Choroid plexus epithelial cell (primary cell): Measurements from ENCODE around the gene HSPB8.

Experiments used
- DNase-seq: peaks from one replicate; pipeline ENCODE4 v3.0.0-alpha.2; 2010; ENCODE audit warnings: low read depth
- H3K4me3 ChIP-seq: 2 replicates; pipeline ENCODE4 v1.5.1; 2011; ENCODE audit warnings: low read depth, mild to moderate bottlenecking, control low read depth, low read length, moderate library complexity
- TF ChIP-seq, protein P1 (sequence below): conservative IDR thresholded peaks from 2 replicates; pipeline ENCODE4 v1.5.1; 2011; ENCODE audit warnings: low read depth, mild to moderate bottlenecking, control low read depth, inconsistent platforms, low read length, moderate library complexity

The HSPB8 gene

DNA sequence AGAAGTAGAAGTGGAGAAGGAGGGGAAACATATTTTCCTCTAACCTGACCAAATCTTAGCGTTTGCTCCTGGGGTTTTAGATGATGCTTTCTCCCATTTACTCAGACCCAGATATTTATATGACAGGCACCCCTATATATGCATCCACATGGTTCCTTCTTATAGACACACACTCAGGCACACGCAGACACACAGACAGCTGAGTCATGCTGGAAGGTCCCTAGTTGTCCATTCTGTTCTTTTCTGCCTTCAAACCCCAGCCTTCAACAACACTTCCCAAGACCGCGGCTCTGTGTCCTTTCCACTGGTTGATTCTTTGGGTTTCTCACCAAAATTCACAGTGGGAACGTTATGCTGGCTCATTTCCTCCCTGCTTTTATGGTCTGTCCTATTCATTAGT is 52.1 kb downstream of the HSPB8 start:
- TF ChIP-seq, protein P1, sequence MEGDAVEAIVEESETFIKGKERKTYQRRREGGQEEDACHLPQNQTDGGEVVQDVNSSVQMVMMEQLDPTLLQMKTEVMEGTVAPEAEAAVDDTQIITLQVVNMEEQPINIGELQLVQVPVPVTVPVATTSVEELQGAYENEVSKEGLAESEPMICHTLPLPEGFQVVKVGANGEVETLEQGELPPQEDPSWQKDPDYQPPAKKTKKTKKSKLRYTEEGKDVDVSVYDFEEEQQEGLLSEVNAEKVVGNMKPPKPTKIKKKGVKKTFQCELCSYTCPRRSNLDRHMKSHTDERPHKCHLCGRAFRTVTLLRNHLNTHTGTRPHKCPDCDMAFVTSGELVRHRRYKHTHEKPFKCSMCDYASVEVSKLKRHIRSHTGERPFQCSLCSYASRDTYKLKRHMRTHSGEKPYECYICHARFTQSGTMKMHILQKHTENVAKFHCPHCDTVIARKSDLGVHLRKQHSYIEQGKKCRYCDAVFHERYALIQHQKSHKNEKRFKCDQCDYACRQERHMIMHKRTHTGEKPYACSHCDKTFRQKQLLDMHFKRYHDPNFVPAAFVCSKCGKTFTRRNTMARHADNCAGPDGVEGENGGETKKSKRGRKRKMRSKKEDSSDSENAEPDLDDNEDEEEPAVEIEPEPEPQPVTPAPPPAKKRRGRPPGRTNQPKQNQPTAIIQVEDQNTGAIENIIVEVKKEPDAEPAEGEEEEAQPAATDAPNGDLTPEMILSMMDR = no peak
- DNase-seq = no peak
- no peak overlapping the region for H3K4me3 ChIP-seq

DNA sequence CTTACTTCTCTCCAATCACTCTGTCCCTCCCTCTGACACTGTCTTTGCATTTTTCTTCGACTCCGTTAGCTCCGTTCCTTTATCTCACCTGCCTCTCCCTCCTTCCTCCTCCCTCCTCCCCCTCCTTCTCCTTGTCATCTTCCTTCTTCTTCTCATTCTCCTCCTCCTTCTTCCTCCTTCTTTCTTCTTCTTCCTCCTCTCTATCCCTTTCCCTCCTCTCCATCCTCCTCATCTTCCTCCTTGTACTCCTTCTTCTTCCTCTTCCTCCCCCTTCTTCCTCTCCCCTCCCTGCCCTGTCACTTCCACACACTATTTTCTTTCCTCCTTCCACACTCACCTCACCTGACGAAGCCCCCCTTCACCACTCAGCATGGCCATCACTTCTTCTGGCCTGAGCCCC is 53.0 kb downstream of the HSPB8 start:
- no peak overlapping the region for H3K4me3 ChIP-seq
- DNase-seq = no peak
- TF ChIP-seq, protein P1 = no peak

DNA sequence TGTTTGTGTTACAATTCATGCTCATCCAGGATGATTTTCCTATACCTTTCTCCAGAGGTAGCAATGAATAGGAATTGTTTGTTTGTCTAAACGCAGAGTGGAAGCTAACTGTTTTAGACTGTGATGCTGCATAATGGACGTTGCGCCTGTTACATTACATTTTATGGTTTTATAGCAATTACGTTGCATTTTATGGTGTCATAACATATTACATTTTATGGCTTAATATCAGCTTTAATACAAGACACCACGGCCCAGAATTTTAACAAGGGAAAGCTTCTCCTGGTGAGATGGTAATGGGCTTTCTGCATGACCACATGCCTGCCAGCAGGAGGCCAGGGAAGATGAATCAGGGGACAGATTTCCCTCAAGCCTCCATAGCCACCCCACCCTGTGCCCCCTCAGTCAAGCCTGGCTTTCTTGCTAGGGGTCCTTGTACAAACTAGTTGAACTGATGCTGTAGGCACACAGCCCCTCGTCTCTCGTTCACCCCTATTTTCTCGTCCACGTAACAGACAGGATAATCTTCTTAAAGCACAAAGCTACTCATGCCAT is 56.5 kb downstream of the HSPB8 start:
- no peak for DNase-seq
- TF ChIP-seq, protein P1 = no peak
- H3K4me3 ChIP-seq = no peak overlapping the region

DNA sequence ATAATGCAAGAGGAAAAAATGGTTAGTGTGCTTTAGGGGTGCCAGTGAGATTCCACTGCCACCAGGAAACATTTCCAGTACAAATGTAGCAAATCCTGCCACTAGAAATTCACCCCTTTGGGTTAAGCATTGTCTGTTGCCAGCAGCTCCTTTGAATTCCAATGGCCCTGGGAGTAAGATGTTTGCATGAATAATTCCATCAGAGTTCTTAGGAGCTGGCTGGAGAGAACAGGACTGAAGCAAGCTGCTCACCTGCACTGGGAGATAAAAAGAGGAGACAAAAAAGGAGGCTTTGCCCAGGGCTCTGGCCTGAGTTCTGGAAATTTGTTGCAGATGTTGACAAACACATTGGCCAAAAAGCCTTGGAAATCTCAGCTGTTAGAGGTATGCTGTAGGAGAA is 57.6 kb downstream of the HSPB8 start:
- H3K4me3 ChIP-seq = no peak overlapping the region
- TF ChIP-seq, protein P1 = no peak
- DNase-seq = no peak

DNA sequence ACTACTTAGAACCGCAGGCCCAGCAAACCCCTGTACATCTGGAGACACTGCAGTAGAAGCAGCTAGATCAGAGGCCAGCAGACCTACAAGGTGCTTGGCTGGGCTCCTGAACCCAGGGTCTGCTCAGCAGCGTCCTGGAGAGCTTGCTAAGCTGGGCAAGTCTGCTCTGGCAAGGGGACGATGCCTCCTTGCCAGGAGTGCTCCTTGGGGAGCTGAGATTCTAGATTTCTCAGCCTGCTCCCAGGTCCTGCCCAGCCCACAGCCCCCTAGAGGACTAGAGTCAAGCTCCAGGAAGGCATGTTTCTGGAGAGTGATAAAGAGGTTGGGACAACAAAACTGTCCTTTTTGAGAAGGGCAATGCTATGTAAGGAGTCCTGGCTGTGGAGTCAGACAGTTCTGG is 60.3 kb downstream of the HSPB8 start:
- DNase-seq = no peak
- TF ChIP-seq, protein P1 = no peak
- no peak overlapping the region for H3K4me3 ChIP-seq

DNA sequence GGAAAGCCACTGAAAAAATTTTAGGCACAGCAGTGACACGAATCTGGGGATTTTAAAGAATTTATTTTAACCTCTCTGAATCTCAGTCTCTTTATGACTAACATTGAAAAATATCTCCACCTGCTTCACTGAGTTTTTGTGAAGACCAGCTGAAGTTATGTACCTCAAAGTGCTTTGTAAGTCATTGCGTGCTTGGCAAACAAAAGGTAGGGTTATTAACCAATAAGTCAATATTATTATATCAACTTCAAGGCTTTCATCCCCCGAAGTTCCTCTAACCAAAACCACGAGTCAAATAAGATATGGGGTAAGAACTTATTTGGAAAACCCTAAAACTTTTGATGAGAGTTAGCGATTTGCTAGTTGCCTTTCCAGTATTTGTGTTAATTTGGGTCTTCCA is 62.3 kb downstream of the HSPB8 start:
- no peak overlapping the region for H3K4me3 ChIP-seq
- TF ChIP-seq, protein P1 = no peak
- no peak for DNase-seq

DNA sequence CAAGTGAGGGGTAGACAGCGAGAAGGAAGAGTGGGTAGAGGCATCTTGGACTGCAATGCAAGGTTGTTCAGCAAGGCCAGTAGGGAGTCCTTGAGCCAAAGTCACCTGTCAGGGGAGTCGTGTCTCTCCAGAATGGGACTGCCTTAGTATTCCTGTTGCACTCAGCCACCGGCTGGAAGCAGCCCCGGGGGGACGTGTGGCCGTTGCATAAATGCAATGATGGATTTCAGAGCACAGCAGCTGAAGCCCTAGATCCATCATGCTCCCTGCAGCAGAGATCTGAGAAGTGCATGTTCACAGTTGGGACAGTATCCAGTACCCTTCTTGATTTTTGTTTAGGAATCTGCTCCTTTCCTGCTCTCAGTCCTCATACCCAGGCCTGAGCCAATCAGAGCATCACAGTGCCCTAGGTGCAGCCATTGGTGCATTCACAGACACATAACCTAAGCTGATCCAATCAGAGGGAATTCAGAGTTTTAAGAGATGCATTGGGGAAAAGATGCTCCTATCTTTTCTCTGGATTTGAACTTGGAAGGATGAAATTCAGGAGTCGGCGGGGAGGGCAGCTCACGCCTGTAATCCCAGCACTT is 62.9 kb downstream of the HSPB8 start:
- DNase-seq = no peak
- H3K4me3 ChIP-seq = no peak overlapping the region
- TF ChIP-seq, protein P1 = no peak
